CD4-positive, alpha-beta T cell (primary cell): ENCODE measurements around the gene LRGUK. TPM values are rescaled to one million over a fixed set of nuclear protein-coding genes. Genes with fewer than 3 reads are reported as not detected.

Experiments
- ATAC-seq: fragments of 200-7000 bp; cut with Tn5 transposase; one replicate; pipeline ENCODE4 v1.10.0; 2022; ENCODE audit warnings: mild to moderate bottlenecking; ENCODE audit not compliant: poor library complexity
- CTCF ChIA-PET: fragments of 350-600 bp; sonication (Branson Sonifier 250); formaldehyde crosslinking; loops from one replicate; lab custom pipeline; 2021; ENCODE audit warnings: antibody characterized with exemption, inconsistent platforms; lab: Charles Lee
- POLR2A ChIA-PET: fragments of 350-600 bp; sonication (Branson Sonifier 250); formaldehyde crosslinking; loops from one replicate; lab custom pipeline; 2021; ENCODE audit warnings: antibody characterized with exemption, inconsistent platforms; lab: Charles Lee
- DNase-seq, 14 experiments: peaks; one replicate each; pipeline ENCODE4 v3.0.0-alpha.2; 2013 to 2020; ENCODE audit warnings: mixed read lengths in 2 of 14
- H3K27ac ChIP-seq, 2 donors: one replicate each; pipeline versions ENCODE4 v1.5.1 to v1.7.0; 2013; ENCODE audit warnings: low read length in 2 of 2, low read depth in 1 of 2, mild to moderate bottlenecking in 1 of 2
- H3K27me3 ChIP-seq, 2 experiments: 1 replicate in 1 of 2; 2 replicates in 1 of 2; pipeline versions ENCODE4 v1.6.1 to v1.7.0; 2013; ENCODE audit warnings: low read length in 2 of 2, control low read depth in 1 of 2, mild to moderate bottlenecking in 1 of 2, moderate library complexity in 1 of 2; ENCODE audit not compliant: insufficient read depth in 2 of 2, control insufficient read depth in 1 of 2
- H3K36me3 ChIP-seq: one replicate; pipeline ENCODE4 v1.6.1; 2013; ENCODE audit warnings: low read length, control low read depth; ENCODE audit not compliant: insufficient read depth
- H3K4me1 ChIP-seq: one replicate; pipeline ENCODE4 v1.6.1; 2013; ENCODE audit warnings: low read length, control low read depth; ENCODE audit not compliant: insufficient read depth
- H3K4me3 ChIP-seq: one replicate; pipeline ENCODE4 v1.5.1; 2013; ENCODE audit warnings: mild to moderate bottlenecking, low read length, moderate library complexity
- H3K9me3 ChIP-seq, 2 experiments: 1 replicate in 1 of 2; 2 replicates in 1 of 2; pipeline versions ENCODE4 v1.6.1 to v1.7.0; 2013; ENCODE audit warnings: low read length in 2 of 2, mild to moderate bottlenecking in 2 of 2, control low read depth in 1 of 2, moderate library complexity in 1 of 2; ENCODE audit not compliant: control insufficient read depth in 1 of 2, insufficient read depth in 1 of 2
- H3K27ac Mint-ChIP-seq: one replicate; pipeline ENCODE4 v1.8.0; 2020; ENCODE audit warnings: mixed read lengths
- H3K27me3 Mint-ChIP-seq: one replicate; pipeline ENCODE4 v1.8.0; 2021; ENCODE audit warnings: mixed read lengths
- H3K36me3 Mint-ChIP-seq: one replicate; pipeline ENCODE4 v1.8.0; 2021; ENCODE audit warnings: low read depth, mixed read lengths
- H3K4me1 Mint-ChIP-seq: one replicate; pipeline ENCODE4 v1.8.0; 2021; ENCODE audit warnings: low read depth, mixed read lengths
- H3K4me3 Mint-ChIP-seq: one replicate; pipeline ENCODE4 v1.8.0; 2020; ENCODE audit warnings: mild to moderate bottlenecking, mixed read lengths
- H3K9me3 Mint-ChIP-seq: one replicate; pipeline ENCODE4 v1.8.0; 2020; ENCODE audit warnings: mixed read lengths
- CTCF ChIP-seq: fragments of 200-600 bp; IDR thresholded peaks from one replicate; pipeline ENCODE4 v1.8.0; 2022; ENCODE audit warnings: antibody characterized with exemption, mild to moderate bottlenecking
- intact Hi-C, 2 experiments: fragments of 100-400 bp; cut with DNase I in 1 of 2; cut with micrococcal nuclease in 1 of 2; formaldehyde crosslinking; loops; one replicate each; pipeline versions ENCODE4 v1.15.1 to v1.9.0; 2023 to 2025; cut with DNase I, micrococcal nuclease
- total RNA-seq, 174 experiments: library from RNA in 2 of 174; stranded (reverse) in 2 of 174; gene quantifications; one replicate each; pipeline ENCODE4 v1.2.3 and lab custom pipeline; 2021 to 2026

LRGUK gene
- total RNA-seq, 2 experiments from 2014 or later, result 0.20 to 0.27 TPM

DNA sequence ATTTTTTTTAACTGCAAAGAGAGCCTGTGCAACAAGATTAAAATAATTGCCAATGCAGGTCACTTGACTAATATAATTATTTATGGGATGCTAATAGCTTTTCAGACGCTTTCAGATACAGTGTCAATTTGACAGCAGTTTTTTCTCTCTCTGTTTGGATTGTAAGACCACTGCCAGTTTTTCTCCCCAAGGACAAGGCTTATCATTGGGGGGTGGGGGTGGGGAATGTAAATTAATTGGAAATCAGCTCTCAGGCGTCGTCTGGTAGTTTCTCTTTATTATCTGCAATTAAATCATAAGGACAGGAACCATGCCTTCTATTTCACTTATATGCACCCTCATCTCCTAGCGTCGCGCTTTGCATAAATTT is 559 bp upstream of the LRGUK start:
- H3K4me1 Mint-ChIP-seq, result peaks cover 21% of the 10 kb centered on the region
- no peaks in the 10 kb centered on the region for H3K9me3 Mint-ChIP-seq
- no peak overlapping the region for H3K27ac ChIP-seq
- peaks cover 12% of the 10 kb centered on the region for H3K4me1 ChIP-seq
- no peak for TF ChIP-seq CTCF
- H3K4me3 ChIP-seq, result peak overlapping the region; percentile 72
- no peak overlapping the region for H3K27ac Mint-ChIP-seq
- no peaks in the 10 kb centered on the region for H3K36me3 Mint-ChIP-seq
- ChIA-PET POLR2A (interaction anchor here (1.3 to 1.6 kb wide), 2 partner anchors 190 to 1045 kb away, joined by 4 to 8 read pairs; partner anchors contain the start of genes CHCHD3 and SLC35B4), CTCF (interaction anchor here (1.7 kb wide), 1 partner anchor 14 kb away, joined by 7 read pairs; no protein-coding TSS in a partner anchor)
- H3K9me3 ChIP-seq, result no peaks in the 10 kb centered on the region
- no peaks in the 10 kb centered on the region for H3K27me3 ChIP-seq
- H3K36me3 ChIP-seq, result no peaks in the 10 kb centered on the region
- intact Hi-C loops, result loop anchor here (1.0 to 10.0 kb wide), 6 partner anchors 190 to 1851 kb away; partner anchors contain the start of genes SLC35B4 (in 2 of the 2), CHCHD3 (in 1 of the 2) and MTPN (in 1 of the 2)
- ATAC-seq (no peak), DNase-seq (no peak)
- peak overlapping the region; percentile 91 for H3K4me3 Mint-ChIP-seq
- H3K27me3 Mint-ChIP-seq, result peaks cover 32% of the 10 kb centered on the region

DNA sequence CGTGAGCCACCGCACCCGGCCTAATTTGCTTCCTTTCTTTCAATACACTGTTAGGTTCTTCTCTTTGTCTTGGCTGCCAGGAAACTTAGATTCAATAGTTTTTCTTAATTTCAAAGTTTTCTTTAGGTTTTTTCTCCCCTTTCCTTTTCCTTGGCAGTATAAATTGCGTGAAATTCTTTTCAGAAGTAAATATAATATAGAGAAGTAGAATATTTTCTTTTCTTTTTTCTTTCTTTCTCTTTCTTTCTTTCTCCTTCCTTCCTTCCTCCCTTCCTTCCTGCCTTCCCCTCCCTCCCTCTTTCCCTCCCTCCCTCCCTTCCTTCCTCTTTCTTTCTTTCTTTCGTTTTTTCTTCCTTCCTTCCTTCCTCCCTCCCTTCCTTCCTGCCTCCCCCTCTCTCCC is 1.7 kb downstream of the LRGUK start:
- ChIA-PET CTCF (no interaction called here), POLR2A (no interaction called here)
- Mint-ChIP-seq H3K4me1 (peaks cover 21% of the 10 kb centered on the region), H3K9me3 (no peaks in the 10 kb centered on the region), H3K27me3 (peaks cover 44% of the 10 kb centered on the region), H3K27ac (no peak overlapping the region), H3K36me3 (no peaks in the 10 kb centered on the region), H3K4me3 (peak overlapping the region; percentile 91)
- no peak for DNase-seq
- TF ChIP-seq CTCF, result no peak
- H3K4me3 ChIP-seq, result no peak overlapping the region
- no peak overlapping the region for H3K27ac ChIP-seq
- H3K4me1 ChIP-seq, result peaks cover 12% of the 10 kb centered on the region
- no peaks in the 10 kb centered on the region for H3K27me3 ChIP-seq
- intact Hi-C loops, result loop anchor here in 1 of 2 experiments (5.0 to 10.0 kb wide), 2 partner anchors 1526 to 1848 kb away; partner anchors contain the start of gene MTPN
- no peaks in the 10 kb centered on the region for H3K9me3 ChIP-seq
- ATAC-seq, result no peak
- no peaks in the 10 kb centered on the region for H3K36me3 ChIP-seq

- H3K36me3 Mint-ChIP-seq, result no peaks in the 10 kb centered on the region
- no peak overlapping the region for H3K27ac Mint-ChIP-seq
- peaks cover 12% of the 10 kb centered on the region for H3K4me1 ChIP-seq
- H3K4me3 Mint-ChIP-seq, result peak overlapping the region; percentile 57
- no peak for TF ChIP-seq CTCF
- H3K9me3 ChIP-seq, result no peaks in the 10 kb centered on the region
- no peak overlapping the region for H3K4me3 ChIP-seq
- intact Hi-C loops, result loop anchor here in 1 of 2 experiments (5.0 to 10.0 kb wide), 2 partner anchors 1525 to 1847 kb away; partner anchors contain the start of gene MTPN
- no peaks in the 10 kb centered on the region for H3K9me3 Mint-ChIP-seq
- H3K27ac ChIP-seq, result no peak overlapping the region
- H3K4me1 Mint-ChIP-seq, result peaks cover 21% of the 10 kb centered on the region
- H3K36me3 ChIP-seq, result no peaks in the 10 kb centered on the region
- POLR2A ChIA-PET, result interaction anchor here (1.0 kb wide), 1 partner anchor 192 kb away, joined by 4 read pairs; no protein-coding TSS in a partner anchor
- no peaks in the 10 kb centered on the region for H3K27me3 ChIP-seq
- CTCF ChIA-PET, result no interaction called here
- no peak for ATAC-seq
- H3K27me3 Mint-ChIP-seq, result peaks cover 44% of the 10 kb centered on the region
- DNase-seq, result no peak
Observed at GRCh38 chr7:134129856-134130523, 2.9 kb downstream of the LRGUK start.
